Activated CD4-positive, CD25-positive, alpha-beta regulatory T cell treated with anti-CD3 and anti-CD28 coated beads, Interleukin-2, amount 50 U/mL, for 72 hours (primary cell): ENCODE measurements around the gene RPS26.
A peak's percentile ranks its signal among the peaks of the same experiment; 100 is the strongest.

Experiments
- DNase-seq: peaks from one replicate; pipeline ENCODE4 v3.0.0; 2021

RPS26 gene

GRCh38 chr12:56078931-56079722, 37.4 kb downstream of the RPS26 start:
- peak; percentile 64 for DNase-seq

GRCh38 chr12:56079723-56080555, 38.2 kb downstream of the RPS26 start, which contains the start of gene ERBB3:
Gene ERBB3 (plus strand): TSS chr12:56080165. CDS start chr12:56080301, 136 bp downstream.
- DNase-seq = peak; percentile 58

- DNase-seq = no peak
Observed at GRCh38 chr12:56080556-56081138, 38.9 kb downstream of the RPS26 start.

- no peak for DNase-seq
Observed at GRCh38 chr12:56081393-56082347, 40.0 kb downstream of the RPS26 start.

GRCh38 chr12:56082382-56082781, 40.7 kb downstream of the RPS26 start:
- no peak for DNase-seq

GRCh38 chr12:56082967-56083366, 41.2 kb downstream of the RPS26 start:
- no peak for DNase-seq

- DNase-seq = no peak
Observed at GRCh38 chr12:56084958-56085543, 43.3 kb downstream of the RPS26 start.

GRCh38 chr12:56086096-56086495, 44.4 kb downstream of the RPS26 start:
- no peak for DNase-seq

GRCh38 chr12:56086608-56087007, 44.9 kb downstream of the RPS26 start:
- DNase-seq = no peak

- no peak for DNase-seq
Observed at GRCh38 chr12:56087220-56087619, 45.5 kb downstream of the RPS26 start.
